HCT116 (cell line): ENCODE results near the gene TPRX1.

ENCODE experiments used
- POLR2A ChIP-seq: IDR thresholded peaks from 2 replicates; pipeline ENCODE4 v1.7.0; 2011; ENCODE audit warnings: borderline replicate concordance; ENCODE audit not compliant: insufficient read depth, insufficient read length; ENCODE audit errors: extremely low read depth
- POLR2AphosphoS5 ChIP-seq: IDR thresholded peaks from 2 replicates; pipeline ENCODE4 v1.6.1; 2011; ENCODE audit warnings: mild to moderate bottlenecking, low read depth, low read length, moderate library complexity
- TF ChIP-seq, protein P1 (sequence below), 3 experiments: fragments of 200-600 bp in 1 of 3; sonication (generic) in 1 of 3; IDR thresholded peaks in 2 of 3; conservative IDR thresholded peaks in 1 of 3; 2 replicates each; pipeline ENCODE4 v1.5.1; 2012 to 2017; ENCODE audit warnings: low read depth in 2 of 3, low read length in 2 of 3, antibody characterized with exemption in 1 of 3, borderline replicate concordance in 1 of 3, control low read depth in 1 of 3, mild to moderate bottlenecking in 1 of 3, mixed read lengths in 1 of 3, mixed run types in 1 of 3, moderate library complexity in 1 of 3; ENCODE audit not compliant: insufficient read depth in 1 of 3

DNA sequence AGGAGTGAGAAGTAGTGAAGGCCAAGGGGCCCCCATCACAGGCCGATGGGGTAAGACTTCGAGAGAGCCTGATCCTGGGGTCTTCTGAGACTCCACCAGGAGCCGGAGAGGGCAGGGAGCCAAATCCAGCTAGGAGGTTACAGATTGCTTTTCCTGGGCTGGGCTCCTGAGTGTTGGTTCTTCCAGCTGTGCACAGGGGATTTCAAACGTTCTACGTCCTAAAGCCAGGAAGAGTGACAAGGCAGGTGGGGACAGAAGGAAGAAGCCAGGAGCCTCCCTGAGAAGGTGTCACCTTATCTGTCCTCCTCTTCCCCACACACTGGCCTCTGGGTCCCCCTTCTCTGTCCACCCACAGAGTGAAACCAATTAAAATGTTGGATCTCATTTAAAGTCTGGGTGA is 38.6 kb upstream of the TPRX1 start:
- TF ChIP-seq, protein P1, sequence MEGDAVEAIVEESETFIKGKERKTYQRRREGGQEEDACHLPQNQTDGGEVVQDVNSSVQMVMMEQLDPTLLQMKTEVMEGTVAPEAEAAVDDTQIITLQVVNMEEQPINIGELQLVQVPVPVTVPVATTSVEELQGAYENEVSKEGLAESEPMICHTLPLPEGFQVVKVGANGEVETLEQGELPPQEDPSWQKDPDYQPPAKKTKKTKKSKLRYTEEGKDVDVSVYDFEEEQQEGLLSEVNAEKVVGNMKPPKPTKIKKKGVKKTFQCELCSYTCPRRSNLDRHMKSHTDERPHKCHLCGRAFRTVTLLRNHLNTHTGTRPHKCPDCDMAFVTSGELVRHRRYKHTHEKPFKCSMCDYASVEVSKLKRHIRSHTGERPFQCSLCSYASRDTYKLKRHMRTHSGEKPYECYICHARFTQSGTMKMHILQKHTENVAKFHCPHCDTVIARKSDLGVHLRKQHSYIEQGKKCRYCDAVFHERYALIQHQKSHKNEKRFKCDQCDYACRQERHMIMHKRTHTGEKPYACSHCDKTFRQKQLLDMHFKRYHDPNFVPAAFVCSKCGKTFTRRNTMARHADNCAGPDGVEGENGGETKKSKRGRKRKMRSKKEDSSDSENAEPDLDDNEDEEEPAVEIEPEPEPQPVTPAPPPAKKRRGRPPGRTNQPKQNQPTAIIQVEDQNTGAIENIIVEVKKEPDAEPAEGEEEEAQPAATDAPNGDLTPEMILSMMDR (IDR thresholded peaks at IDR 0.05 in 2 of 3, conservative IDR thresholded peaks at IDR 0.05 in 1 of 3; ENCODE audit: borderline replicate concordance in 1 of 3, insufficient read depth in 1 of 3, low read depth in 2 of 3, low read length in 2 of 3), result no peak
- no peak for TF ChIP-seq POLR2AphosphoS5
- no peak for TF ChIP-seq POLR2A
